ENCODE results near the gene NOXO1. TPM values are rescaled to one million over a fixed set of nuclear protein-coding genes. Genes with fewer than 3 reads are reported as not detected.

NOXO1 gene
- total RNA-seq, 6 experiments from 2014 or later: 0.28 to 0.46 (median 0.45) TPM; not detected in 3

DNA sequence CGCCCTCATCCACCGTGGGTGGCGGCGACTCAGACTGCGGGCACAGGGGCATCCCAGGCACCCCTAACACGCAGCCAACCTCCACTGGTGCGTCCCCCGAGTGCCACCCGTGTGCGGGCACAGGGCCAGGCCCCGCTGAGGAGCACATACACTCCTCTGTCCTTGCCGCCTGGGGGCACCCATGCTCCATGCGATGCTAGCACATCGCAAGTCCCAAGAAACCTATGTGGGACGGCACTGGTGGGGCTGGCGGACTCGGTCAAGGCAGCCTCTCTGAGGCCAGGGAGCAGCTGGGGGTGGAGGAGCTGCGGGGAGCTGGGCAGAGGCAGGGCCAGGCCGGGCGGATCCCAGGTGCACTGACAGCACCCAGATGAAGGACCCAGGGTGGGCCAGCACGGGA lies 24.4 kb upstream of the NOXO1 start:
- Mint-ChIP-seq H3K36me3 (ENCODE audit: low read depth) (peaks cover 5% of the 10 kb centered on the region; the same call in 1 of the 2 replicates), H3K4me1 (ENCODE audit: low read depth) (peaks cover 26% of the 10 kb centered on the region), H3K9me3 (no peaks in the 10 kb centered on the region), H3K4me3 (no peak overlapping the region), H3K27ac (no peak overlapping the region), H3K27me3 (ENCODE audit: insufficient read depth) (peaks cover 2% of the 10 kb centered on the region; the same call in 1 of the 2 replicates)
- DNase-seq: no peak
- TF ChIP-seq, protein P1, sequence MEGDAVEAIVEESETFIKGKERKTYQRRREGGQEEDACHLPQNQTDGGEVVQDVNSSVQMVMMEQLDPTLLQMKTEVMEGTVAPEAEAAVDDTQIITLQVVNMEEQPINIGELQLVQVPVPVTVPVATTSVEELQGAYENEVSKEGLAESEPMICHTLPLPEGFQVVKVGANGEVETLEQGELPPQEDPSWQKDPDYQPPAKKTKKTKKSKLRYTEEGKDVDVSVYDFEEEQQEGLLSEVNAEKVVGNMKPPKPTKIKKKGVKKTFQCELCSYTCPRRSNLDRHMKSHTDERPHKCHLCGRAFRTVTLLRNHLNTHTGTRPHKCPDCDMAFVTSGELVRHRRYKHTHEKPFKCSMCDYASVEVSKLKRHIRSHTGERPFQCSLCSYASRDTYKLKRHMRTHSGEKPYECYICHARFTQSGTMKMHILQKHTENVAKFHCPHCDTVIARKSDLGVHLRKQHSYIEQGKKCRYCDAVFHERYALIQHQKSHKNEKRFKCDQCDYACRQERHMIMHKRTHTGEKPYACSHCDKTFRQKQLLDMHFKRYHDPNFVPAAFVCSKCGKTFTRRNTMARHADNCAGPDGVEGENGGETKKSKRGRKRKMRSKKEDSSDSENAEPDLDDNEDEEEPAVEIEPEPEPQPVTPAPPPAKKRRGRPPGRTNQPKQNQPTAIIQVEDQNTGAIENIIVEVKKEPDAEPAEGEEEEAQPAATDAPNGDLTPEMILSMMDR (IDR thresholded peaks at IDR 0.05): no peak

DNA sequence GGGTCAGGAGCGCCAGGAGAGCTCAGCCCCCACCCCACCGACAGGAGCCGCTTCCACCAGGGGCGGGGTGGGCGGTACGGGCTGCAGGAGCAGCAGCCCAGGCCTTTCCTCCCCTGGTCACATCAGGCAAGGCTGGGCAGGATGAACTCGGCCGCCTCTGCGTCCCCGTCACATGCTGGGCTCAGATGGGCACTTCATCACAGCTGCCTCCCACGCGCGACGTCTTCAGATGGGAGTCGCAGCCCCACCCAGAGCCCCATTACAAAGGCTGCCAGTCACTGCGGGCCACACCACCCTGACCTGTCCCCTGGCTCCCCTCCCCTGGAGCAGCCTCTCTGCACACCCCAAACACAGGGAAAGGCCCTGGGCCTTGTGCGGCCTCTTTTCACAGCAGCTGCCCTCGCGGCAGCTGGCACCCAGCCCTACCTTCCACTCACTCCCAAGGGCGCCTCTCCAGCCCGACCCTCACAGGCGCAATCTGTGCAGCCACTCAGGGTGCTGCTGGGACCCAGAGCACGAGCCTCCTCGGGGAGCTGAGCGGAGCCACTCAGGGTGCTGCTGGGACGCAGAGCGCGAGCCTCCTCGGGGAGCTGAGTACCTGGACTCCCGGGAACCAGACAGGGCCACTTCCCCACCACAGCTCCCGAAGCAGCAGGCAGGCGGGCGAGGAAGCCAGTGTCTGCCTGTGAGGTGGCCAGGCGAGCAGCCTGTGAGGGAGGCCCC lies 23.7 kb upstream of the NOXO1 start:
- H3K9me3 Mint-ChIP-seq: no peaks in the 10 kb centered on the region
- no peak overlapping the region for H3K4me3 Mint-ChIP-seq
- peaks cover 2% of the 10 kb centered on the region; the same call in 1 of the 2 replicates for H3K27me3 Mint-ChIP-seq (ENCODE audit: insufficient read depth)
- no peak for DNase-seq
- H3K4me1 Mint-ChIP-seq (ENCODE audit: low read depth): peaks cover 20% of the 10 kb centered on the region
- peaks cover 5% of the 10 kb centered on the region; the same call in 1 of the 2 replicates for H3K36me3 Mint-ChIP-seq (ENCODE audit: low read depth)
- no peak overlapping the region for H3K27ac Mint-ChIP-seq
- TF ChIP-seq, protein P1 (IDR thresholded peaks at IDR 0.05): no peak

DNA sequence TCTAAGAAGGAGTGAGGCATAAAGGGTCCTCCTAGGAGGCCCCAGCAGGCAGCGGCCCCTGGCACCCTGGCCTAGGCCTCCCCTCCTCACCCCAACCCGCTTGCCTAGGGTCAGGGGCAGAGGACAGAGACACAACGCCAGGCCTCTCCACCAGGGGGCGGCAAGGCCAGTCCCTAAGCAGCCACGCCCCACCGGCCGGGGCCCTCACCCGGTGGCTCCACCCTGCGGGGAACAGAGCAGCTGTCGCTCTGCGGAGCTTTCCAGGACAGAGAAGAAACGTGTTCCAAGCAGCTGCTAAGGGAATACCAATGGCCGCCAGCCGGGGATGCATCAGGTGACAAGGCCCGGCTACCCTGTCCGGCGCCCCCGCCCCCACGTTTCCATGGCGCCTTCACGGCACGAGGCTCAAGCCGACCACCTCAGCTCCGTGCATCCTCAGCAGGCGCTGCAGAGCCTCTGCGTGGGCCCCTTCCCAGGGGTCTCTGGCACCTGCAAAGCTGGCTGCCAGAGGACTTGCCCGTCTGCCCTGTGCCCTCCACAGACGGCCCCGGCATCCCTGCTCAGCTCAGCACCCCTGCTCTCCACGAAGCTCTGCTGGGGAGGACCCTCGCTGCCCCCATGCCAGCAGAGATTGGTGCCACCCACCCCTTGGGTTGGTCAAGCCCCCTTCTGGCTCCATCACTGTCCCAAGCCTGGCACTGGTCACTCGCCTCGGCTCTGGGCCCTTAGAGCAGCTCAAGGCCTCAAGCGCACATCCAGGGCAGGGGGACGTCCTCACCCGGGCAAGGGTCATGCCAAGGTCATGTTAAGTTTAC lies 22.8 kb upstream of the NOXO1 start:
- TF ChIP-seq, protein P1 (IDR thresholded peaks at IDR 0.05): peak; percentile 98
- H3K27me3 Mint-ChIP-seq (ENCODE audit: insufficient read depth): peaks cover 2% of the 10 kb centered on the region; the same call in 1 of the 2 replicates
- no peak overlapping the region for H3K27ac Mint-ChIP-seq
- no peaks in the 10 kb centered on the region for H3K9me3 Mint-ChIP-seq
- DNase-seq: peak; percentile 82
- peaks cover 19% of the 10 kb centered on the region for H3K4me1 Mint-ChIP-seq (ENCODE audit: low read depth)
- H3K36me3 Mint-ChIP-seq (ENCODE audit: low read depth): peaks cover 5% of the 10 kb centered on the region; the same call in 1 of the 2 replicates
- no peak overlapping the region for H3K4me3 Mint-ChIP-seq

DNA sequence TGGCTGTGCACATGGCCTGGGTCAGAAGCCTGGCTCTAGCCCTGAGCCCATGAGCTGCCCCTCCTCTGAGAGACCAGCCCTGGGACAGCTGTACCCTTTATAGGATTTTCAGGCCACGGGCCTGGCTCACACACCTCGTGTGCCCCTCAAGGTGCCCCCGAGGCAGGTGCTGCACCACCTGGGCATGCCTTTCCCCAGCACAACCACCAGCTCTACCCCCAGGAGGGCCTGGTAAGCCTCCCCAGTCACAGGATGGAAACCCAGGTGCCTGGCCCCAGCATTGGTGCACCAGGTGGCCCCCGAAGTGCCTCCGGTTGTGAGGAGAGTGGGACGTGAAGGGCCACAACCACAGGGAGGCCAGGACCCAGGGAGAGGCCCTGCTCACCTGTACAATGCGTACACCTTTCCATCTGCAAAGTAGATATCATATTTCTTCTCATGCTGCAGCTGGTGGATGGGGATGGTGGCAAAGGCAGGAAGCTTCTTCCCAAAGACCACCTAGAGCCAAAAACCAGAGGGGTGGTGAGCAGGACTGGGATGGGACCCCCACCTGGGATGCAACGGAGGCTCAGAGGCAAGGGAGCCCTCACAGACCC lies 22.1 kb upstream of the NOXO1 start:
- TF ChIP-seq, protein P1 (IDR thresholded peaks at IDR 0.05): no peak
- H3K36me3 Mint-ChIP-seq (ENCODE audit: low read depth): peaks cover 2% of the 10 kb centered on the region; the same call in 1 of the 2 replicates
- peaks cover 15% of the 10 kb centered on the region for H3K4me1 Mint-ChIP-seq (ENCODE audit: low read depth)
- no peak overlapping the region for H3K27ac Mint-ChIP-seq
- no peak for DNase-seq
- no peak overlapping the region for H3K4me3 Mint-ChIP-seq
- no peaks in the 10 kb centered on the region for H3K9me3 Mint-ChIP-seq
- no peaks in the 10 kb centered on the region for H3K27me3 Mint-ChIP-seq (ENCODE audit: insufficient read depth)

DNA sequence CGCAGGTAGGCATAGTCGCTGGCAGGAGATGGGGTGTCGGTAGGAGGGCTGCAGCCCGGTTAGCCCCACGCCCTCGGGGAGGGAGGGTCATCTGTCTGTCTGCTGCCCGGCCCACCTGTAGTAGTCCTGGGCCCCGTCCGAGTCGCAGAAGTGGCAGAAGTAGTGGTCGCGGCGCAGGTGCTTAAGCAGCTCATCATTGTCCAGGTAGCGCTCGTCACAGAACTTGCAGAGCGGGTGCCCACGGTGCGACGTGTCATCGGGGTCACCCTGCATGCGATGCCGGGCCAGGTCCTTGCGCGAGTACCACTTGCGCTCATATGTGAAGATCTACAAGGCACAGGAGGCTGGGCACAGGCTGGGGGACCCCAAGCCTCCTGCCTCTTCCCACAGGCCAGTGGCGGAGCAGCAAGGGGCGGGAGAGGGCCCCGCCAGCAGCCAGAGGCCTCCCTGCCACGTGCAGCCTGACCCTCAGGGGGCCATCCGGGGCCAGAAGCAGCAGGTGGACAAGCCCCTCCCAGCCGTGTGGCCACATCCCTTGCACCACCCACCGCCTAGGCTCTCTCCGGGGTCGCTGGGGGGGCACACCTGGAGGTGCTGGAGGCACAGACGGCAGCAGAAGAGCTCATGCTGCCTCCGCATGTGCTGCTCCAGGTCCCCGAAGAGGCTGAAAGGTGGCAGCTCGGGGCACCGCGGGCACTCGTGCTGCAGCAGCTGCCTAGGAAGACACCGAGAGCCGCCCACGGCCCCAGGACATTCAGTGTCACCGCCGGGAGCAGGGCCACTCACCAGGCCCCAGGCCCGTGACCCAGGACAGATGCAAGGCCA lies 21.3 kb upstream of the NOXO1 start:
- no peaks in the 10 kb centered on the region for H3K27me3 Mint-ChIP-seq (ENCODE audit: insufficient read depth)
- no peak for DNase-seq
- H3K36me3 Mint-ChIP-seq (ENCODE audit: low read depth): peaks cover 5% of the 10 kb centered on the region; the same call in 1 of the 2 replicates
- H3K4me3 Mint-ChIP-seq: no peak overlapping the region
- TF ChIP-seq, protein P1 (IDR thresholded peaks at IDR 0.05): no peak
- H3K9me3 Mint-ChIP-seq: no peaks in the 10 kb centered on the region
- peaks cover 13% of the 10 kb centered on the region for H3K4me1 Mint-ChIP-seq (ENCODE audit: low read depth)
- H3K27ac Mint-ChIP-seq: no peak overlapping the region

All from HFFc6 (cell line).